Lower leg skin (tissue), 3 donors: ENCODE results near the gene ANKRD39.

Experiments
- POLR2A ChIP-seq, 2 donors: fragments of 450-650 bp; IDR thresholded peaks; one replicate each; pipeline ENCODE4 v1.6.1; 2016 to 2017; ENCODE audit warnings: antibody characterized with exemption in 2 of 2, mild to moderate bottlenecking in 1 of 2, moderate library complexity in 1 of 2
- TF ChIP-seq, protein P1 (sequence below), 3 donors: fragments of 450-650 bp; IDR thresholded peaks; one replicate each; pipeline ENCODE4 v1.5.1; 2016; ENCODE audit warnings: antibody characterized with exemption in 3 of 3, mild to moderate bottlenecking in 3 of 3, moderate library complexity in 2 of 3

DNA sequence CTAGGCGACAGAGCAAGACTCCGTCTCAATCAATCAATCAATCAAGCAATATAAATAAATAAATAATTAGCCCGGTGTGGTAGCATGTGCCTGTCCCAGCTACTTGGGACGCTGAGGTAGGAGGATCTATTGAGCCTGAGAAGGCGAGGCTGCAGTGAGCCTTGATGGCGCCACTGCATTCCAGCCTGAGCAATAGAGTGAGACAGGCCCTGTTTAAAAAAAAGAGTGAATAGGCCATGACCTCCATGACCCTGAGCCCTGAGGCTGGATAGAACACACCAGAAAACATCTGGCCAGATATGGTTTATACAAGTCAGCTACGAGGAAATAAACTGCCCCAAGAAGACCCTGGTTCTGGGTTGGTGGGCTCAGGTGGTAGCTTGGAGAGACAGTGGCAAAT is 32.4 kb upstream of the ANKRD39 start:
- TF ChIP-seq POLR2A (IDR thresholded peaks at IDR 0.05) = no peak
- TF ChIP-seq, protein P1, sequence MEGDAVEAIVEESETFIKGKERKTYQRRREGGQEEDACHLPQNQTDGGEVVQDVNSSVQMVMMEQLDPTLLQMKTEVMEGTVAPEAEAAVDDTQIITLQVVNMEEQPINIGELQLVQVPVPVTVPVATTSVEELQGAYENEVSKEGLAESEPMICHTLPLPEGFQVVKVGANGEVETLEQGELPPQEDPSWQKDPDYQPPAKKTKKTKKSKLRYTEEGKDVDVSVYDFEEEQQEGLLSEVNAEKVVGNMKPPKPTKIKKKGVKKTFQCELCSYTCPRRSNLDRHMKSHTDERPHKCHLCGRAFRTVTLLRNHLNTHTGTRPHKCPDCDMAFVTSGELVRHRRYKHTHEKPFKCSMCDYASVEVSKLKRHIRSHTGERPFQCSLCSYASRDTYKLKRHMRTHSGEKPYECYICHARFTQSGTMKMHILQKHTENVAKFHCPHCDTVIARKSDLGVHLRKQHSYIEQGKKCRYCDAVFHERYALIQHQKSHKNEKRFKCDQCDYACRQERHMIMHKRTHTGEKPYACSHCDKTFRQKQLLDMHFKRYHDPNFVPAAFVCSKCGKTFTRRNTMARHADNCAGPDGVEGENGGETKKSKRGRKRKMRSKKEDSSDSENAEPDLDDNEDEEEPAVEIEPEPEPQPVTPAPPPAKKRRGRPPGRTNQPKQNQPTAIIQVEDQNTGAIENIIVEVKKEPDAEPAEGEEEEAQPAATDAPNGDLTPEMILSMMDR (IDR thresholded peaks at IDR 0.05) = no peak
